Esophagus muscularis mucosa (tissue), 3 donors: ENCODE measurements around the gene MEIOB.
"Not testable (repeated sequence)": the region's sequence is repeated elsewhere in the genome, so short reads cannot be mapped to it uniquely, and the experiment has no call there.

Source experiments
- POLR2A ChIP-seq: fragments of 450-650 bp; IDR thresholded peaks from one replicate; pipeline ENCODE4 v1.6.1; 2017; ENCODE audit warnings: antibody characterized with exemption, moderate library complexity, mild to moderate bottlenecking, low read depth
- TF ChIP-seq, protein P1 (sequence below), 3 experiments: fragments of 200-600 bp in 2 of 3; fragments of 450-650 bp in 1 of 3; sonication (generic) in 2 of 3; IDR thresholded peaks; one replicate each; pipeline ENCODE4 v1.5.1; 2017 to 2019; ENCODE audit warnings: antibody characterized with exemption in 3 of 3, mild to moderate bottlenecking in 2 of 3, moderate library complexity in 1 of 3

DNA sequence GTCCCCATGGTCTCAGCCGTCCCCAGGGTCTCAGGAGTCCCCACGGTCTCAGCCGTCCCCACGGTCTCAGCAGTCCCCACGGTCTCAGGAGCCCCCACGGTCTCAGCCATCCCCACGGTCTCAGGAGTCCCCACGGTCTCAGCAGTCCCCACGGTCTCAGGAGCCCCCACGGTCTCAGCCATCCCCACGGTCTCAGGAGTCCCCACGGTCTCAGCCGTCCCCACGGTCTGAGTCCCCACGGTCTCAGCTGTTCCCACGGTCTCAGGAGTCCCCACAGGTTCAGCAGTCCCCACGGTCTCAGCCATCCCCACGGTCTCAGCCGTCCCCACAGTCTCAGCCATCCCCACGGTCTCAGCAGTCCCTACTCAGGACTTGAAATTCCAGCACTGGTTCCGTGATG is 48.2 kb upstream of the MEIOB start:
- not testable (repeated sequence) for TF ChIP-seq POLR2A
- TF ChIP-seq, protein P1, sequence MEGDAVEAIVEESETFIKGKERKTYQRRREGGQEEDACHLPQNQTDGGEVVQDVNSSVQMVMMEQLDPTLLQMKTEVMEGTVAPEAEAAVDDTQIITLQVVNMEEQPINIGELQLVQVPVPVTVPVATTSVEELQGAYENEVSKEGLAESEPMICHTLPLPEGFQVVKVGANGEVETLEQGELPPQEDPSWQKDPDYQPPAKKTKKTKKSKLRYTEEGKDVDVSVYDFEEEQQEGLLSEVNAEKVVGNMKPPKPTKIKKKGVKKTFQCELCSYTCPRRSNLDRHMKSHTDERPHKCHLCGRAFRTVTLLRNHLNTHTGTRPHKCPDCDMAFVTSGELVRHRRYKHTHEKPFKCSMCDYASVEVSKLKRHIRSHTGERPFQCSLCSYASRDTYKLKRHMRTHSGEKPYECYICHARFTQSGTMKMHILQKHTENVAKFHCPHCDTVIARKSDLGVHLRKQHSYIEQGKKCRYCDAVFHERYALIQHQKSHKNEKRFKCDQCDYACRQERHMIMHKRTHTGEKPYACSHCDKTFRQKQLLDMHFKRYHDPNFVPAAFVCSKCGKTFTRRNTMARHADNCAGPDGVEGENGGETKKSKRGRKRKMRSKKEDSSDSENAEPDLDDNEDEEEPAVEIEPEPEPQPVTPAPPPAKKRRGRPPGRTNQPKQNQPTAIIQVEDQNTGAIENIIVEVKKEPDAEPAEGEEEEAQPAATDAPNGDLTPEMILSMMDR (IDR thresholded peaks at IDR 0.05) = not testable (repeated sequence)
